A549 treated with DMSO at 1 μM for 4 hours (cell line): ENCODE measurements around the gene DNASE1L1. TPM values are rescaled to one million over a fixed set of nuclear protein-coding genes. Genes with fewer than 3 reads are reported as not detected.

Experiments
- total RNA-seq: library from RNA; stranded (reverse); fragments of 200-300 nt; extraction: Qiagen RNA extraction; gene quantifications from 5 replicates; pipeline ENCODE4 v1.2.3, GENCODE V29; 2022; ENCODE audit warnings: low read depth

The DNASE1L1 gene
- 26.5 to 29.9 TPM (median 27.4 TPM) in 5 replicates for total RNA-seq

DNA sequence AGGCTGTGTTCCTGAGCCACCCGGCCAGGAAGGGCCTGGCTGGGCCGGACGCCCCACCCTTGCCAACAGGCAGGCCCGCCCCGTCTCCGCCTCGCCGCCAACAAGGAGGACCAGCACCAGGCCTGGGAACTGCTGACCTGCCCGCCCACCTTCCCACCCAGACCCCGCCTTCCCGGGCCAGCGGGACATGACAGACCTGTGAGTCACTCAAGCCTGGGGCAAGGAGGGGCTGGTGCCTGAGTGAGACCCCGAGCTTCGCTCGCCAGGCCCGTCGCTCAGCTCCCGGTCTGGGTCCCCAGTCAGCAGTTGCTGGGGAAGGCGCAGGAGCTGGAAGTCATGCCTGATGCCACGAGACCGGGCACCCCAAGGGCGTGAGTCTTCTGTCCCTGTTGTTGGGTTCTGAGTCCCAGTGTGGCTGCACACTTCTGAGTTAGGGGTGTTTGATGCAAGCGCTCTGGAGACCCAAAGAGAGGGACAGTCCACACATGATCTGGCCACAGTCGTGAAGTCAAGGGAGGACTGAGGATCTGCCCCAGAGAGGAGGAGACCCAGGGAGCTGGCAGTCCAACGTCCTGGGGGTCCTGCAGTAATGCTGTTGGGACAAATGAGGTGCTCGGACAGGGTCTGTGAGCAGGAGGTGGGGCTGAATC lies at the start of gene DNASE1L1:
Gene DNASE1L1 (minus strand): TSS at position 33 of the 650 bp plus-strand sequence. CDS start 3,686 bp downstream, outside the sequence.

DNA sequence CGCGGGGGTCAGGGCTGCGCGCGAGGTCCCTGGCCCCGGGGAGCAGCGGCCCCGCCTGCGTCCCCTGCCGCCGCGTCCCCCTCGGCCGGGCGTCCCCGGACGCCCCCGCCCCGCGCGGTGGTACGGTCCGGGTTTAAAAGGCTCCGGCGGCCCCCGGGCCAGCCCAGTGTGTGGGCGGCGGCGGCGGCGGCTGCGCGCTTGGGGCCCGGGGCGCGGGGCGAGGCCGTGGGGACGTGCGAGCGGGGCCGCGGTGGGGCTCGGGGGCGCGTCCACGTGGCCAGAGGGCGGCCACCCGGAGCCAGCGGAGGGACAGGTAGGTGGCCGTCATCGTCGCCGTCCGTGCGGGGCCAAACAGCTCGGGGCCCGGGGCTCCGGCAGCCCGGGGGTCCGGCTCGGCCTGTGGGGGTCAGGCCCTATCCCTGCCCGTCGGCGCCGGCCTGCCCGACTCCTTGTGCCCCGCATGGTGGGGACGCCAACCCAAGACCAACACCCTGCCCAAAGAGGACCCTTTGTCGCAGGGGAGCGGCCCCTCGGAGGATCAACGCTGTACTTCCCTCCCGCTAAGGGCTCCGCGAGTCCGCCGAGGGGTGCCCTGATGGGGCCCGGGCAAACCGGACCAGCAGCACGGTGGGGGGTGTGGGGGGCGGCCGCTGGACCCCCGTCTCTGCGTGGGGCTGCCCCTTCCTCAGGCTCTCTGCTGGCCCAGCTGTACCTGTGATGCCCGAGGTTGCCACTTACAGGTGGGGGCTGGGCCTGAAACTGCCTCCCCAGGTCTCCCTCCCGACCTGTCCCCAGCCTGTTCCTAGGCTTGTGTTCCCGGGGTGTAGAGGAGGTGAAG lies 49.3 kb upstream of the DNASE1L1 start, which contains the start of gene PLXNA3:
Gene PLXNA3 (plus strand): TSS at position 166 of the 838 bp plus-strand sequence. CDS start 1,903 bp downstream, outside the sequence.

DNA sequence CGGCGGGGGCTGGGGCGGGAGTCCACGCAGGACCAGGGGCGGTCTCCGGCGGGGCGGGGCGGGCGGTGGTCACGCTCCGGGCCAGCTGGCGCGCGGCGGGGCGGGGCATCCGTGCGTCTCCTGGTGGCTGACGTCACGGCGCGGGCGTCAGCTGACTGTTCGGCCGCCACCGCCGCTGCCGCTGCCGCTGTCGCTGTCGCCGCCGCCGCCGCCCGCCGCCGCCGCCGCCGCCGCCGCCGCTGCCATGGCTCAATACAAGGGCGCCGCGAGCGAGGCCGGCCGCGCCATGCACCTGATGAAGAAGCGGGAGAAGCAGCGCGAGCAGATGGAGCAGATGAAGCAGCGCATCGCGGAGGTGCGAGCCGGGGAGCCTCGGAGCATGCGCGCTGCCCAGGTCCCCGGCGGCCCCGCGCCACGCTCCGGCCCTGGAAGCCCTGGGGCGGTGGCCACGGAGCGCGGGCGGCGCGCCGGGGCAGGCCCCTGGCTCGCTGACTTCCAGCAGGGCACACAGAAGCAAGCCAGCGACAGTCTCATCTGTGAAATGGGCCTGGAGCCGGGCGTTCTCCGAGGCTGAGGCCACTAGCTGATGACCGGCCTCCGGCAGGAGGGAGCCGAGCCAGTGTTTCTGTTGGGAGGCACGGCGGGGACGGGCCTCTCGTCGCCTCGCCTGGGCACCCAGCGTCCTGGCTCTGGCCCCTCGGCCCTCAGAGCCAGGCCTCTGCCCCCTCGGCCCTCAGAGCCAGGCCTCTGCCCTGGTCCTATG lies 35.1 kb upstream of the DNASE1L1 start, which contains the start of gene FAM50A:
Gene FAM50A (plus strand): TSS at position 150 of the 763 bp plus-strand sequence. CDS start 95 bp downstream, at position 245.

GRCh38 chrX:154436983-154437752 lies 28.1 kb upstream of the DNASE1L1 start, which contains the start of gene GDI1:
TSS of gene GDI1 (plus strand) at chrX:154437154. CDS start at chrX:154437255, 101 bp downstream.

GRCh38 chrX:154428176-154429171 lies 19.4 kb upstream of the DNASE1L1 start, which contains the start of gene ATP6AP1:
TSS of gene ATP6AP1 (plus strand) at chrX:154428677. CDS start at chrX:154428693, 16 bp downstream.

DNA sequence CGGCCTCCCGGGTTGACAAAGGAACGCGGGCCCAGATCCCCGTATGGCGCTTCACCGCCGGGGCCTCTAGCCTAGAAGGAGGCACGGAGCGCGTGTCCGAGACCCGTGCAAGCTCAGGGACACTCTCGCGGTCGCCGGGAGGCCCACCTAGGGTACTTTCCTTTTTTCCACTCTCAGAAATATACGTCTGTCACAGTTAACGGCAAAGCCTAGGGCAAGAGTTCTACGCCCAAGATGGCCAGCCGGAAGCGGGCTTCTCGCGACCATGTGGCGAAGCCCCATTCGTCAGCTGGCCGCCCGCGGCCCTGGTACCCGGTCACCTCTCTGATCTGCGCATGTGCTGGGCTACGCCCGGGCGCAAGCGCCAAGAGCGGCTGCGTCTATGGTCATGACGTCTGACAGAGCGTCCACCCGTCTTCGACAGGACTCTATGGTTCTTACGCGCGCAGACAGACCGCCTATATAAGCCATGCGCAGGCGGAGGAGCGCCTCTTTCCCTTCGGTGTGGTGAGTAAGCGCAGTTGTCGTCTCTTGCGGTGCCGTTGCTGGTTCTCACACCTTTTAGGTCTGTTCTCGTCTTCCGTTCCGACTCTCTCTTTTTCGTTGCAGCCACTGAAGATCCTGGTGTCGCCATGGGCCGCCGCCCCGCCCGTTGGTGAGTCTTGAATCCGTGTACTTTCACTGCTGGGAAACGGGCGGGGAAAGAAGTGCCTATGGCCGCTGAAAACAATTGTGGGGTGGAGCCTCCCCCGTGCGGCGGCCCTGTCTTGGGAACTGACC lies 11.0 kb downstream of the DNASE1L1 start, which contains the start of gene RPL10:
Gene RPL10 (plus strand): TSS at position 490 of the 780 bp plus-strand sequence. CDS start 143 bp downstream, at position 633.

DNA sequence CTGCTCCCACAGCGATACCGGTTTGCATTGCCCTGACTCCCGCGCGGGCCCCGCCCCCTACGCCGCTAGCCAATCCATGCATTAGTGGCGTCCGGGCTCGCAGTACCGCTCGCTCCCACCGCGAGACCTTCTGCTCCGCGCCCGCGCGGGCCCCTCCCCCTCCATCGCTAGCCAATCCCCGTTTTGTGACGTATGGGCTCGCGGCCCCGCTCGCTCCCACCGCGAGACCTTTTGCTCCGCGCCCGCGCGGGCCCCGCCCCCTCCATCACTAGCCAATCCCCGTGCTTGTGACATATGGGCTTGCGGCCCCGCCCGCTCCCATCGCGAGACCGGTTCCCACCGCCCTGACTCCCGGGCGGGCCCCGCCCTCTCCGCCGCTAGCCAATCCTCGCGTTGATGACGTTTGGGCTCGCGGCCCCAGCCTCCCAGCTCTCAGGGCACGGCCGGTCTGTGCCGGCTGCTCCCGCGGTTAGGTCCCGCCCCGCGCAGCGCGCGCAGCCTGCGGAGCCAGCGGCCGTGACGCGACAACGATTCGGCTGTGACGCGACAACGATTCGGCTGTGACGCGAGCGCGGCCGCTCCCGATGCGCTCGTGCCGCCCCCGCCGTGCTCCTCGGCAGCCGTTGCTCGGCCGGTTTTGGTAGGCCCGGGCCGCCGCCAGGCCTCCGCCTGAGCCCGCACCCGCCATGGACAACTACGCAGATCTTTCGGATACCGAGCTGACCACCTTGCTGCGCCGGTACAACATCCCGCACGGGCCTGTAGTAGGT lies 30.1 kb downstream of the DNASE1L1 start, which contains the start of gene EMD:
Gene EMD (plus strand): TSS at position 497 of the 770 bp plus-strand sequence. CDS start 190 bp downstream, at position 687.

GRCh38 chrX:154374313-154375155 lies 34.5 kb downstream of the DNASE1L1 start, which contains the start of gene FLNA:
TSS of gene FLNA (minus strand) at chrX:154374634. CDS start at chrX:154371245, 3,389 bp downstream.

Other genes starting within 250 kb of the DNASE1L1 start
- not detected in 5 replicates for gene OPN1MW, start 226.7 kb downstream of the DNASE1L1 start, total RNA-seq
- gene OPN1MW2, start 189.5 kb downstream of the DNASE1L1 start, total RNA-seq, result not detected in 5 replicates
- not detected in 5 replicates for gene OPN1MW3, start 151.7 kb downstream of the DNASE1L1 start, total RNA-seq
- gene TEX28, start 114.1 kb downstream of the DNASE1L1 start, total RNA-seq, result not detected in 5 replicates
- gene TKTL1, start 113.5 kb downstream of the DNASE1L1 start, total RNA-seq, result 0.06 to 0.23 TPM in 2 of 5 replicates, not detected in the others
- gene FLNA, start 34.6 kb downstream of the DNASE1L1 start, total RNA-seq, result 1,489 to 1,751 TPM (median 1,561 TPM) in 5 replicates
- 137 to 159 TPM (median 152 TPM) in 5 replicates for gene EMD, start 30.0 kb downstream of the DNASE1L1 start, total RNA-seq
- 4,944 to 5,934 TPM (median 5,259 TPM) in 5 replicates for gene RPL10, start 10.9 kb downstream of the DNASE1L1 start, total RNA-seq
- 26.6 to 37.0 TPM (median 35.2 TPM) in 5 replicates for gene TAFAZZIN, start 2.3 kb upstream of the DNASE1L1 start, total RNA-seq
- gene ATP6AP1, start 19.4 kb upstream of the DNASE1L1 start, total RNA-seq, result 82.2 to 107 TPM (median 102 TPM) in 5 replicates
- 92.2 to 99.4 TPM (median 97.5 TPM) in 5 replicates for gene GDI1, start 27.9 kb upstream of the DNASE1L1 start, total RNA-seq
- gene FAM50A, start 34.9 kb upstream of the DNASE1L1 start, total RNA-seq, result 94.9 to 121 TPM (median 111 TPM) in 5 replicates
- gene PLXNA3, start 49.0 kb upstream of the DNASE1L1 start, total RNA-seq, result 5.4 to 17.5 TPM (median 12.2 TPM) in 5 replicates
- gene LAGE3, start 70.0 kb upstream of the DNASE1L1 start, total RNA-seq, result 44.8 to 69.5 TPM (median 62.9 TPM) in 5 replicates
- 64.6 to 70.4 TPM (median 66.2 TPM) in 5 replicates for gene UBL4A, start 77.4 kb upstream of the DNASE1L1 start, total RNA-seq
- 35.4 to 42.5 TPM (median 38.9 TPM) in 5 replicates for gene SLC10A3, start 81.4 kb upstream of the DNASE1L1 start, total RNA-seq
- 37.8 to 47.0 TPM (median 42.4 TPM) in 5 replicates for gene FAM3A, start 107.0 kb upstream of the DNASE1L1 start, total RNA-seq
- 1,297 to 1,681 TPM (median 1,624 TPM) in 5 replicates for gene G6PD, start 137.6 kb upstream of the DNASE1L1 start, total RNA-seq
- gene IKBKG, start 138.4 kb upstream of the DNASE1L1 start, total RNA-seq, result 33.0 to 45.1 TPM (median 42.9 TPM) in 5 replicates
- not detected in 5 replicates for gene CTAG1A, start 175.9 kb upstream of the DNASE1L1 start, total RNA-seq
- not detected in 5 replicates for gene CTAG1B, start 210.0 kb upstream of the DNASE1L1 start, total RNA-seq
- gene CTAG2, start 244.3 kb upstream of the DNASE1L1 start, total RNA-seq, result not detected in 5 replicates